Astrocyte of the cerebellum (primary cell): ENCODE data around the gene PRKAR1B.
"Not testable (repeated sequence)": the region's sequence is repeated elsewhere in the genome, so short reads cannot be mapped to it uniquely, and the experiment has no call there.

Experiments
- DNase-seq: peaks from one replicate; pipeline ENCODE4 v3.0.0-alpha.2; 2011; ENCODE audit warnings: low read depth
- H3K4me3 ChIP-seq: 2 replicates; pipeline ENCODE4 v1.5.1; 2011; ENCODE audit warnings: mild to moderate bottlenecking, low read depth, low read length, moderate library complexity
- in situ Hi-C: cut with HindIII; loops from 2 replicates; pipeline ENCODE4 v1.10.0; 2017; ENCODE audit warnings: low sequenced_read_pairs
- TF ChIP-seq, protein P1 (sequence below): IDR thresholded peaks from 2 replicates; pipeline ENCODE4 v1.5.1; 2012; ENCODE audit warnings: low read length, low read depth, moderate library complexity, mild to moderate bottlenecking; ENCODE audit errors: missing control alignments

The PRKAR1B gene

DNA sequence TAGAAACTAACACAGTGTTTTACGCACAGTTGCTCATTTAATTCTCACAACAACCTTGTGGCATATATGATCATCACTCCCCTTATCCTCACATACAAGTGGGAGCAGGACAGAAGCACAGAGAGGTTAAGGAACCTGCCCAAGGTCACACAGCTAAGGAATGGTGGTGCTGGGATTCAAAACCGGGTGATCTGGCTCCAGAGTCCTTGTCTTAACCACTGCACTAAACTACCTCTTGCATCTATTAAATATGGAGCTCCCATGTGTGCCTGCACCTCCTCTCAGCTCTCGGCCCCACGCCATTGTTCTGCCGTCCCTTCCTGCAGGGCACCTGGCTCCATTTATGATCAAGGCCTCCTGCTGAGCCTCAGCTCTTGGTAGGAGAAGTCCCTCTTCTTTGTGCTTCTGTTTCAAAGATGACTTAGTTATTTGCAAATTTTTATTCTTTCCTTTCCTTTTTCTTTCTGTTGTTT is 107.7 kb downstream of the PRKAR1B start:
- no peak overlapping the region for H3K4me3 ChIP-seq
- in situ Hi-C loops, result no loop called here
- DNase-seq, result no peak
- TF ChIP-seq, protein P1, sequence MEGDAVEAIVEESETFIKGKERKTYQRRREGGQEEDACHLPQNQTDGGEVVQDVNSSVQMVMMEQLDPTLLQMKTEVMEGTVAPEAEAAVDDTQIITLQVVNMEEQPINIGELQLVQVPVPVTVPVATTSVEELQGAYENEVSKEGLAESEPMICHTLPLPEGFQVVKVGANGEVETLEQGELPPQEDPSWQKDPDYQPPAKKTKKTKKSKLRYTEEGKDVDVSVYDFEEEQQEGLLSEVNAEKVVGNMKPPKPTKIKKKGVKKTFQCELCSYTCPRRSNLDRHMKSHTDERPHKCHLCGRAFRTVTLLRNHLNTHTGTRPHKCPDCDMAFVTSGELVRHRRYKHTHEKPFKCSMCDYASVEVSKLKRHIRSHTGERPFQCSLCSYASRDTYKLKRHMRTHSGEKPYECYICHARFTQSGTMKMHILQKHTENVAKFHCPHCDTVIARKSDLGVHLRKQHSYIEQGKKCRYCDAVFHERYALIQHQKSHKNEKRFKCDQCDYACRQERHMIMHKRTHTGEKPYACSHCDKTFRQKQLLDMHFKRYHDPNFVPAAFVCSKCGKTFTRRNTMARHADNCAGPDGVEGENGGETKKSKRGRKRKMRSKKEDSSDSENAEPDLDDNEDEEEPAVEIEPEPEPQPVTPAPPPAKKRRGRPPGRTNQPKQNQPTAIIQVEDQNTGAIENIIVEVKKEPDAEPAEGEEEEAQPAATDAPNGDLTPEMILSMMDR, result no peak

DNA sequence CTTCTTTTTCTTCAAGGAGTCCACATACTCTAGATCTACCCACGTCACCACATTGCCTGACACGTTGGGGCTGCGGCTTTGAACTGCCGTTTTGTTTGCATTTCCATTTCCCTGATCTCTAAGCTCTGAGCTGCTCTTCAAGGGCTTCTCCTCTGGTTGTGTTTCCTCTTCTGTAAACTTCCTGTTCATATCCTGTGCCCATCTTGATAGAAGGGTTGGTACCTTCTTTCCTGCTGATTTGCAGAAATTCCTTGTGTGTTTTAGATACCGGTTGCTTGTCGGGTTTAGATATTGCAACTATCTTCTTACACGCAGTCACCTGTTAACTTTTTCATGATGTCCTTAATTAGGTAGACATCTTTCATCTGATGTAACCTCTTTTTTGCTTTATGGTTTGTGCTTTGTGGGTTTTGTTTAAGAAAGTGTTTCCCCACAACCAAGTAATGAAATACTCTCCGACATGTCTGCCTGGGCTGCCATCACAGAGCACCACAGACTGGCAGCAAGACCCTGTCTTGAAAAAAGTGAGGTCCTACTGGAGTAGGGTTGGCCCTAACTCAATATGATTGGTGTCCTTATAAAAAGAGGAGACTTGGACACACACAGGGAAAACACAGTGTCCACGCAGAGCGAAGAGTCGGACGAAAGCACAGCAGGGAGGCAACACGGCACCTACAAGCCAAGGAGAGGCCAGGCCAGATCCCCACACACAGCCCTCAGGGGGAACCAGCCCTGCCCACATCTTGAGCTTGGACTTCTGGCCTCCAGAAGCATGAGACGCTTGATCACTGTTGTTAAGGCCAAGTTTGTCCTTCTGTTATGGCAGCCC is 108.3 kb downstream of the PRKAR1B start:
- DNase-seq, result no peak
- TF ChIP-seq, protein P1, result no peak

DNA sequence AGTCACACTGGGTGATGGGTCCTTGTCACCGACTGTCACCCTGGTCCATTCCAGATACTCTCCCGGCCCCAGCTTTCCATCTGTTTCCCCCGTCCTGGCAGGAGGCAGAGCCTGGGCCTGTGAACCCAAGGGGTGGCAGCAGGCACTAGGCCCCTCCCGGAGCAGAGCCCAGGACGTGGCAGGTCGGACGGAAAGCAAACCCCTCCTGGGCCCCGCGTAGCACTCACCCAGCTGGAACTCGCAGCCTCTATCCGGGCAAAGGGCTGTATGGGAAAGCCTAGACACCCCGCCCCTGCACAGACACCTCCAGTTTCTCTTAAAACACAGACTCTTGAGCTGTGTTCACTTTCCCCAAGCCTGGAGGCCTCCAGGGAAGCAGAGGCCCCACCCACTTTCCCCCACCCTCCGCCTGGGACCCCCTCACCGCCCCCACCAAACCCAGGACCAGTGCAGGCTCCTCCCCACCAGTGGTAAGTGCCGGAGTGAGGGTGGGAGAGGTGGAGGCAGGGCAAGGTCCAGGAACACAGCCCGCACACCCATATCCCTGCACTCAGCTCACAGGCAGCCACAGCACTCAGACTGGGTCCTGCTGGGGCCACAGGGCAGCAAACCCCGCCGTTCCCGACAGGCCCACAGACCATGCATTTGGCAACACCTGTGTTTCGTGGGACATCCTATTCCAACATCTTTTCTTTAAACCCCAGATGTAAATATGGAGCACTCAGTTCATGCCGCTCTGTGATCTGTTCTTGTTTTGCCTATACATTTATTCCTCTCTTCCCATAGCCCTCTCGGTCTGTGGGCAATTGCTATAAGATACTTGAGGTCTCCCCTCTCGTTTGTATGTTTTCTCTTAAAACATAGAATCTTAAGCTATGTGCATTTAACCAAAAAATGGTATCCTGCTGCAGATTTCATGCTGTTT is 109.2 kb downstream of the PRKAR1B start:
- in situ Hi-C loops, result no loop called here
- H3K4me3 ChIP-seq, result no peak overlapping the region
- TF ChIP-seq, protein P1, result no peak
- DNase-seq, result no peak

More for the DNA sequence above, 108.3 kb downstream of the PRKAR1B start:
- H3K4me3 ChIP-seq, result no peak overlapping the region
- in situ Hi-C loops, result no loop called here

DNA sequence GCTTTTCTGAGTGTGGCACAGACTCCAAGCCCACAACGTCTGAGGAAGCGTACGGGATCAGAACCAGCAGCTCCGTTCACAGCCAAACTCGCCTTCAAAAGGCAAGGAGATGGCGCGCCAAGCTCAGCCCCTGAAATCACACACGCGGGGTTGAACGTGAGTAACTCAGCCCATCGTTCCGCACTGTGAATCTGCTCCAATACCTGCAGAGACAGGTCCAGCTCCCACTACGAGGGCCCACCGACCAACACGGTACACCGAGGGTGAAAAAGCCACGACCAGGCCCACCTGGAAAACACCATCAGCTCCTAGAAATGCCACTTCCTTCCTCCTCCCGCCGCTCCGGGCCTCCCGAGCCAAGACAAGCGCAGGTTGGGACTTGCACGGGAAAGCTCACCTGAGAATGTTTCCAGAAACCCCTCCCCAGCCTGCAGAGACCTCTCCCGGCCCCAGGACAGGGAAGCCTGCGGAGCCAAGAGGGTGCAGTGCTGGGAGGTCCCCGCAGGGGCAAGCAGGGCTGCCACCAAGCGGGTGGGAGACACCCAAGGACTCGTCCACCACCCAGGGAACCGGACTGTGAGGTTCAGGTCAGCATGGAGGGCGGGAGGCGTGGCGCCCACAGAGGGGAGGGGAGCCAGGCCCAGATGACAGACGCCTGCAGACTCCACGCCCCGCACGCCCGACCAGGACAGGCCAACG is 113.5 kb downstream of the PRKAR1B start:
- TF ChIP-seq, protein P1, result no peak
- H3K4me3 ChIP-seq, result no peak overlapping the region
- in situ Hi-C loops, result no loop called here
- no peak for DNase-seq

DNA sequence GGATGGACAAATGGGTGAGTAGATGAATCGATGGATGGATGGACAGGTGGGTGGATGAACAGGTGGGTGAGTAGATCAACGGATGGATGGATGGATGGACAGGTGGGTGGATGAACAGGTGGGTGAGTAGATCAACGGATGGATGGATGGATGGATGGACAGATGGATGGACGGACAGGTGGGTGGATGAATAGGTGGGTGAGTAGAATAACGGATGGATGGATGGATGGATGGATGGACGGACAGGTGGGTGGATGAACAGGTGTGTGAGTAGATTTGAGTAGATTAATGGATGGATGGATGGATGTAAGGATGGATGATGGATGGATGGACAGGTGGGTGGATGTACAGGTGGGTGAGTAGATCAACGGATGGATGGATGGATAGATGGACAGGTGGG is 115.2 kb downstream of the PRKAR1B start:
- DNase-seq, in situ Hi-C loops, H3K4me3 ChIP-seq: not testable (repeated sequence)

DNA sequence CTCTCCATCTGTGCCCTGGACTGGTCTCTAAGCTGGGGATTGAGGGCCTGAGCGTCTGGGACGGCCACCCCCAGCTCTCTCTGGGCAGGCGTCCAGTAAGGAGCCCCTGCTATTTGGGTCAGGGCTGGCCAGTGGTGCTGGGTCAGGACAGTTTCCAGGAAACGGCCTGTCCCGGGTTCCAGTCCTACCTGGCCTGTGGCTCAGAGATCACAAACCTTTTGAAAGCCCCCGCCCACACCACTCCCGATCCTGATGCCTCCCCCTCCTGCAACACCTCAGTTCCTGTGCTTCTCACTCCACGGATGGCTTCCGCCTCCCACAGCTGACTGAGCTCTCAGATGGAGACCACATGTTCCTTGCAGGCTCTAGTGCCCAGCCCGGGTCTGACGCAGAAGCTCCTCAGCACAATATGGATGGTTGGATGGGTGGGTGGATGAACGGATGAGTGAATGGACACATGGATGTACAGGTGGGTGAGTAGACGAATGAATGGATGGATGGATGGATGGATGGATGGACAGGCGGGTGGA is 115.7 kb downstream of the PRKAR1B start:
- DNase-seq, result no peak
- TF ChIP-seq, protein P1, result no peak
- H3K4me3 ChIP-seq, result no peak overlapping the region
- in situ Hi-C loops, result no loop called here
